Raji (cell line): Measurements from ENCODE around the gene LPAR1.

Experiments used
- POLR2A ChIP-seq: IDR thresholded peaks from 2 replicates; pipeline ENCODE4 v1.6.1; 2011; ENCODE audit warnings: low read depth, low read length, control low read depth; ENCODE audit not compliant: insufficient read depth

The LPAR1 gene

DNA sequence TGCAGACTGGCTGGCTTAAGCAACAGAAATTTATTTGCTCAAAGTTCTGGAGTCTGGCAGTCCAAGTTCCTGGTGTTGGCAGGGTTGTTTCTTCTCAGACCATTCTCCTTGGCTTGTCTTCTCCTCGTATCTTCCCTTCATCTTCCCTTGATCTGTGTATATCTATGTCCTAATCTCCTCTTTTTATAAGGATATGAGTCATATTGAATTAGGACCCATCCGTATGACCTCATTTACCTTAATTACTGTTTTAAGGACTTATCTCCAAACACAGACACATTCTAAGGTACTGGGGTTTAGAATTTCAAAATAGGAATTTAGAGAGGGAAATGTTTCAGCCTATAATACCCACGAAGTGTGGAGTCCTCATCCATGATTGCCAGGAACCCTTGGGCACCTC is 13.1 kb upstream of the LPAR1 start:
- no peak for TF ChIP-seq POLR2A

DNA sequence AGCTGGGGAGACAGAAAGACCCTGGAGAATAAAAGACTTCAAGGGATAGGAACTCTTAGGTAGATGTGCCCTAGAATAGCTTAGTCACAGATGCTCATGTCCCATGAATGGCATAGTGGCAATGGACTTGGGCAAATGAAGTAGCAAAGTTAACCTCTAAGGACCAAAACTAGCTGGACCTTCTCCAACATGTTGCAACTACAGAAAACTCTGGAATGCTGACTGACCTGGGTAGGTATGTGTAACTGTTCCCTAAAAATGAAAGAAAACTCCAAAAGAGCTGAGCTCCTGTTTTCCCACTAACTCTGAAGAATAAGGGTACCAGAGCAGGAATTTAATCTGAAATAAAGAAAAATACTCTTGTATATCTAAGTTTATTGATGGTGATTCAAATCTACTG is 12.5 kb upstream of the LPAR1 start:
- TF ChIP-seq POLR2A = no peak

DNA sequence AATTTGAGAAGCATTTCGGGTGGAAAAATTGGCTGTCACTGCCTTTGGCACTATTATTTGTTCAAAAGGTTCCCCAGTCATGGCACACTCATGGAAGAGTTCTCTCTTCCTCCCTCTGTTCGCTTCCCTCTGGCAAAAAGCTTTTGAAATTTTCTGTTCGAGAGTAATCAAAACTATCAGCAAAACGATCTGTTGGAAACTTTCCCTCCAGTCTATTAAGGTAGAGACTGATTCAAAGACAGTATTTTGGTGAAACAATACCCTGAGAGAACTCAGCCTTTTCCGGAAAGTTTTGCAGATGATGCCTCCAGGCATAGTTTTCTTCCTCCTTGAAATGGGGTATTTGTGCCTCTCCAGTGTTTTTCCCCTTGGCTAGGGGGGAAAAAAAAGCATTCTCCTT is 3.6 kb upstream of the LPAR1 start:
- no peak for TF ChIP-seq POLR2A

DNA sequence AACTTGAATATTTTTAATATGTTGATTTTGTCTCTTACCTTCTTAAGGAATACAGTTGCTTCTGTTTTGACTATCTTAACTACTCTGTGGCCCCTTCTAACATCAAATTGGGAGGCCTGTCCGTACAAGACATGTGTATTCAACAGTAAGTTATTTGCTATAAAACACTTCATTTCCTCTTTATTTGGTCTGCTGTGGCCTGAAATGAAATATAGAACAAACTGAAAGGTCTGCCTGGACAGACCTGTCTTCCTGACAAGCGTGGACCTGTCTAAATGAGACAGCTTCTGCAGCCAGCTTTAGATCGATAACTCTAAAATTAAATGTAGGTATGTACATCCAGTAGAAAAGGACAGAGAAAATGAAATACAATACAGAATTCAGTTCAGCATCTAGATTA is 2.2 kb upstream of the LPAR1 start:
- TF ChIP-seq POLR2A = no peak

DNA sequence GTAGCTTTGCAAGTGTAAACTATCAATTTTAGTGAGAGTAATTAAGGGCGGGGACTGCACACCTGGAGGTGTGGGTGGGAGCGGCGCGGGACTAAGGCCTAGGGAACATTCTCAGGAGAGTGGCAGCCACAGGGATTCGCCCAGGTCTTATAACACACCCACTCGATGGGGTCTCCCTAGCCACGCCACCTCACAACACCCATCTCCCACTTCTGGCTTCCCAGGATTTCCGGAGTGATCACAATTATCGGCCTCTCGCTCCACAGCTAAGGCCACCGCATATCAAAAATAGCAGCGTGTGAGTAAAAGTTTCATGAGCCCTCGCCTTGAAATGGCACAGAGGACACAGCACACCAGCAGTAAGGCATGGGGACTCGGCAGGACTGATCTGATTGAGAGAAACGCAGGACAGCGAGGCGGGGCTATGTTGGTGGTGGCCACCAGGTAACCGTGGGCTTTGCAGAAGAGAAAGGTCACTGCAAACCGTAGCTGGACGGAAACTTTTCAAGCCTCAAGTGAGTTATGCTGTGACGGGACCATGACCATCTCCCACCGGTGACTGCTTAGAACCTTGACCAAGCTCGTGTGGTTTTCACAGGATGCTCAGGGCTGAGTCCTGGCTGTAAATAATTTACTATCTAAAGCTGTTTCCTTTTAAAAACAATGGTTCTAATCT is 1.1 kb upstream of the LPAR1 start:
- TF ChIP-seq POLR2A = no peak

DNA sequence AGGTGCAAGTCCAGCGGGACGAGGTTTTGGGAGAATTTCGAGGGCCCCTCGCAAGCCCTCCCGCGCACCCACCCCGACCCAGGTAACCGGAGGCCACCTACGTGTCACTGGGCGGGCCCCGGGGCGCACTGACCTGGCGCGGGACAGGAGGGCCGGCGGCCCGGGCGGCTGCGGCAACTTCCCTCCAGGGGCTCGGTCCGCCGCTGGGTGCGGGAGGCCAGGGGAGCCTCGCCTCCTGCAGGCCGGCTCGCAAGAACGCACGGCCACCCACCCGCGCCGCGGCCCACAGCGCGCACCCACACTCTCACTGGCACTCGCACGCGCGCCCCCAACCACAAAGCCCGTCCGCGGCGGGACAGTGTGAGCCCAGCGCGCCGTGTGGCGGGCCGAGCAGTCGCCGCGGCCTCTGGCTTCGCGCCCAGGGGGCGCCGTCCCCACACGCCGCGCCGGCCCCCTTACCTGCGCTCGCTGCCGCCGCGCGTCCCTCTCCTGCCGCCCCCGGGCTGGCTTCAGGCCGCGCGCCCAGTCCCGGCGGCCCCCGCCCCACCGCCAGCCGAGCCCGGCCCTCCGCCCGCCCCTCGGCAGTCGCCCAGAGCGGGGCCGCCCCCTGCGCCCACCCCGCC is 451 bp downstream of the LPAR1 start:
- no peak for TF ChIP-seq POLR2A

DNA sequence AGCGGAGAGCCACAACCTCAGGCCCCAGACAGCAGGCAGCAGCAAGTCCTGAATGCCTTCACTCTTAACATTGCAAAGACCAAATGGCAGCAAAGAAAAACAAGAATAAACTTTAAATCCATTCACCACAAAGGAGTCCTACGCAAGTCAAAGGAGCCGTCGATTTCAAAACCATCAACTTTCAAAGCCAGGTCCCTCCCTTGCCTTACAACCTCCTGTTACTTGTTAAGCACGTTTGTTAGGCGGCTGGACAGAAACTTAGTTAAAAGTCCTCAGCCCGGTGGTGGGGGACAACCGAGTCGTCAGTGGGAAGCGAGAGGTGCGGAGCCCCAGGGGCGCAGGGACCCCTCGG is 938 bp downstream of the LPAR1 start:
- TF ChIP-seq POLR2A = no peak

DNA sequence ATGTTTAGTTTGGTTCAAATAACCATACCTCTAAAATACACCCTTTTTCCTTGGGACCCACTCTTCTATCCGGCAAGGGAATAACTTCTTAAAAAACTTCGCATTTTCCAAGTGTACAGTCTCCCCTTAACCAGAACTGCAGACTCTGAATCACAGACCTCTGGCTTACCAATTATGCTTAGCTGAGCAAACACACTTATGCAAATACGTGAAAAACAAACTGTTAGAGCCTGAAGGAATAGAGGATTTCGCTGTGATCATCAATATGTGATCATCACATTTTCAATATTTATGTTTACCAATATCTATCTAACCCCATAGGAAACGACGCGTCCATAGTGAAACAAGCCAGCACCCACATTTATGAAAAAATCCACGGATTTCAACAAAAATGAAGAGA is 1.3 kb downstream of the LPAR1 start:
- TF ChIP-seq POLR2A = no peak

DNA sequence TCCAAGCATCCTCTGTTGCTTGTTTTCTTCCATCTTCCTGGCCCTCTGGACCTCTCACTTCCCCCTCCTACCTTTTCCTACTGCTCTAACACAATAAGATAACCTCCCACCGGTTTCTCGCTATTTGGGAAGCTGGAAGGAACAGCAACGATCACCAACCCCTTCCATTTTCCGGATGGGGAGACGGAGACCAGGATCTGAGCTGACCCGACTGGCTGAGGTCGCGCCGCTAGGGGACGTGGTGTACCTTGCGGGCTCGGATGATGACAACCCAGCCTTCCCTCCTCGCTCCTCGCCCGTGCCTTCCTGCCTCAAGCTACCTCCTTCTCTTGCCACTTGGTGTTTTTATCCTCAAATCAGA is 1.9 kb downstream of the LPAR1 start:
- TF ChIP-seq POLR2A = no peak

DNA sequence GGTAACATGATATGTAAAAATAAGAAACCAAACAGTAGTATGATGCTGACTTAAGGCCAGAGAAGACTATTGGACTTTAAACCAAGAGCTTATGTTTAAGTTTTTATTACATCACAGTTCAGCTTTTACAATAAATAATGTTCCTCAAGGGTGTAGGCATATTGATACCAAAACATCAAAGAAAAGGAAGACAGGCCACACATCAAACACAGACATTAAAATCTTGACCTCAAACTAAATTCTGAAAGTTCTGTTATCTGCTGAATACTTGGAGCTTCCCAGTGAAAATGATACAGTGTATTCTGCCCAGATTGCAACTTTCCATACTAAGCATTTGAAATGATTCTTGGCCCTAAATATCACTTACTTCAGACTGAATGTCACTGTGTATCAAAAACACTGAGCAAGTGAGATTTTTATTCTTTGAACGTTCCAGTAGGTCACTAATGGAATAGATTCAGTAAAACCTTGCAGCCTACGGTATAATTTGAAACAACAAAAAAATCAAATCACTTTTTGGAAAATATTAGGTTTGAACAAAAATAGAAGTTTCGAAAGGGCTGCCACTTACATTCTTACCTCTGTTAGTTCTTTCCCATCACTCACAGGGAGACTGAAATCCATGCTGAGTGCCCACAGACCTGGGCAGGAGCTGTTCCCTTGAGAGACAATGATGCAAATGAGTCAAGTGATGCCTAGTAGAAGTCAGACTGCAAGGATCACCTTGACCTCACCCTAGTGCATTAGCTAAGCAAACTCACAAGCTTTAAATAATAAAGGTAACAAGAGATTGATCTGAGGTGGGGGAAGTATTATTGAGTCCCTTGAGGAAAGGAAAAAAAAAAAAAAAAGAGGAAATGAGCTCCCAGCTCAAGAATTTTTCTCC is 2.5 kb downstream of the LPAR1 start:
- no peak for TF ChIP-seq POLR2A

DNA sequence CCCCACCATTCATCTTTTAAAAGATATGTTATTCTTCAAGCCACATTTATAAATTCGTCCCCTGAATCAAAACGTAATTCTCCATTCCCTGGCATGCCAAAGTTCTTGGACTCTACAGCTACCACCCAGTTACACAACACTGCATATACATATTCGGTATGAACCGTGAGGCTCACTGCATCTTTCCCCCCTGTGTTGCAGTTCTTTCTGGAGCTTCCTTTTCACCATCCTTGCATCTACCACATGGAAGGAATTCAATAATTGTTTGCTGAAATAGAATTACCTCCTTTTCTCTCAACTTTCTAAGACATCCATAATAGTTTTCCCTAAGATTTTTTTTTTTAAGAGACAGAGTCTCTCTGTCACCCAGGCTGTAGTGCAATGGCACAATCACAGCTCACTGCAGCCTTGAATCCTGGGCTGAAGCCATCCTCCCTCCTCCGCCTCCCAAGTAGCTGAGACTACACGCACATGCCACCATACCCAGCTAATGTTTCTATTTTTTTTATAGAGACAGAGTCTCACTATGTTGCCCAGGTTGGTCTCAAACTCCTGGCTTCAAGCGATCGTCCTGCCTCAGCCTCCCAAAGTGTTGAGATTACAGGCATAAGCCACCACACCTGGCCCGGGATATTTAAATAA is 3.3 kb downstream of the LPAR1 start:
- TF ChIP-seq POLR2A = no peak

DNA sequence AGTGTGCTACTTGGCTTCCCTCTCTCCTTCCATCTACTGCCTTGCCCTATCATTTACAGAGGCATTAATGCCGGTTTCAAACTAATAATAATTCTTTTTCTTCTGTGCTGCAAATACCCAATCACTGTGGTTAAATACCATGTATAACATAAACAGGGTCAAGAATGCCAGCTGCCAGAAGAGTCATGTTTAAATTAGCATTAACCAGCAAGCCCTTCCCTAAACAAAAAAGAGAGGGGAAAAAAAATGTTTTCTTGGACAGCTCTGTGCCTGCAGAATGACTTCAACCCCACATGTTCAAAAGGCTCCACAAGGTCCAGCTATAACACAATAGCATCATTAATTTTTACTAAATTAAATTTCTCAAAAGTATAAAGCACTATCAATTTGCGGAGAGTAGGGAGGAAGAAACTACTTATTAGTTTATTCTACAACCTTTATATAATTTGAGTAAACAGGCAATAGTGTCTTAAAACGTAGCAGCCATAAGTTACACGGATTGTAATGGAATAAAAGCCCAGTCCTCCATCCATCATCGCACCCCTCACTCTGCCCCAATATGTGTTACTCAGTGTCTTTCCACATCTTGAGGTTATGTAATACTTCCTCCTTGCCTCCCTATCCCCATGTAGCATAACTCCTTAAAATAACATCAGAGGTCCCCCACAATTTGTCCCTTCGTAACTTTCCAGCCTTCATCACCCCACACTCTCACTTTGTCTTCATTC is 3.9 kb downstream of the LPAR1 start:
- TF ChIP-seq POLR2A = no peak

DNA sequence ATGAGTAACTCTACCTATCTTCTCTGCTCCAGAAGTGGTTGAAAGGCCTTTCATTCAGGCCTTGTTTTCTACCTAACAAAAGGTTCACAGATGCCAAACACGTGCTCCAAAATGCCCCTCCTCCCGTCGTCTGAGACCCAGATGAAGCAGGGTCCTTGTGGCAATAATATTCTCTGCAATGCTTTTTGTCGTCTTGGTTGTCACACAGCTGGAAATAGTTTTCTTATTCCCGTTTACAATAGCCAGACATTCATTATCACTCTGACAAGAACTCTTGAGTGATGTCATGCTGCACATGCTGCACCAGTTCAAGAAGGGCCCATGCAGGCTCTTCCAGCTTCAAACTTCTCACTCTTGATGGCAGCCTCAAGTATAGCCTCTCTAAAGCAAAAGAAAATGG is 7.8 kb downstream of the LPAR1 start:
- no peak for TF ChIP-seq POLR2A

DNA sequence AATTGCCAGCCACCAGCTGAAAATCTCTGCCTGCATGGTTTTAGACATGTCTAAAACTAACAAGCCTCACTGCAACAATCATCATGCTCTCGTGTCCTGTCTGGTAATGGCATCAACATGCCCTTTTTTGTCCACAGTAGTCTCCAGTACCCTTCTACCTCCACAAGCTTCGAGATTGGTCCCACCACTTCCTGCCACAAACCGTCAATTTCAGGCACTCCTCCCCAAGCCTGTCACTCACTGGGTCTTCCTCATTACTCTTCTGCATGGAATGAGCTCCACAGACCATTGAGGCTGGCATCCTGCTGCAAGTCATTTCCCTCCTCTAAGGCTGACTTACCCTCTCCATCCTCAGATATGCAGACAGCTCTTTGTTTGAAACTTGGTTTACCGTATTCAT is 9.0 kb downstream of the LPAR1 start:
- no peak for TF ChIP-seq POLR2A

DNA sequence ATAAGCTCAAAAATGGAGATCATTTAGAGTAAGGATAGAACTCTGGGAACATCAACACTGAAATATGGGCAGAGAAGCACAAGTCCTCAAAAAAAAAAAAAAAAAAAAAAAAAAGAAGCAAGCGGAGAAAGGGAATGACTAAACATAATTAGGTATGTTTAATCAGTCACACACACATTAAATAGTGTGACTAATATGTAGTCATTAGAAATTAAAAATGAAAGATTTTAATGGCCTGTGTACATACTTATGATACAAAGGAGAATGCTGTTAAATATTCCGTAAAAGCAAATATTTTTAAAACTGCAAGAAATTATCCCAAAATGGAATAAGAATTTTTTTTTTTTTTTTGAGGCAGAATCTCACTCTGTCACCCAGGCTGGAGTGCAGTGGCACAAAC is 10.5 kb downstream of the LPAR1 start:
- TF ChIP-seq POLR2A = no peak

DNA sequence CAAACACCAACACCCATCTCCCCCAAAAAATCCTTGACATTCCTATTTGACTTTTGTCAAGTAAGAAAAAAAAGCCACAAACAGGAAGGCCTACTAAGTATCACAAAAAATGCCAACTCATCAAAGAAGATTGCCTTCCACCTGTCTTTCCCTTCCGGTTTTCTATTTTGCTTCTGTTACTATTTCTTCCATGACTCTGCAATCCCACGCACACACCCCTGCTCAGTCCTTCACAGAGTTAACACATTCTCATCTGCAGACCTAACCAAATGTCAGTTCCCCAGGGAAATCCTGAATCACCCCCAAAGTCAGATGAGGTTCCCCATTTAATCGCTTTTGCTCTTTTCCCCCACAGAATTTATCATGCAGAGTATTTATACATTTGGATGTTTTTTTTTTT is 15.1 kb downstream of the LPAR1 start:
- TF ChIP-seq POLR2A = no peak

DNA sequence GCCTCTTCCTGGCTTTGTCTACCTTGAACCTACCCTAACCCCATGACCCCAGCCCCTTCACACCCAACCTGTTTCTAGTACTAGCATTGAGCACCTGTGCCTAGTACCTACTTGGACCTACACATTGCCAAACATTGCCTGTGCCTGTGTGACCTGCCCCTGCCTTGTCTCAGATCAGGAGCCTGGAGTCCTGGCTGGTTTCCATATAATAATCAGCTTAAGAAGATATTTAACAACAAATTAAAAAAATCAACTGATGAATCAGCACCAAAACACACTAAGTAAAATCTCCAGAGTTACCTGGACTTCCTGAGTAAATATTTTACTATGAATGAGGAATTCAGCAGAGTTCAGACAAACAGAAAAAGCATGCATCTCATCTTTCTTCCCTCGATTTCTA is 17.7 kb downstream of the LPAR1 start:
- no peak for TF ChIP-seq POLR2A
